Omental fat pad (tissue), 4 donors: ENCODE data around the gene LCN1. TPM values are rescaled to one million over a fixed set of nuclear protein-coding genes. Genes with fewer than 3 reads are reported as not detected.
"Not testable (repeated sequence)": the region's sequence is repeated elsewhere in the genome, so short reads cannot be mapped to it uniquely, and the experiment has no call there.

Experiments used
- ATAC-seq: fragments of 150-250 bp; one replicate; pipeline ENCODE4 v1.9.1; 2016; ENCODE audit warnings: mild to moderate bottlenecking, moderate library complexity; ENCODE audit not compliant: low FRiP score
- DNase-seq: peaks from one replicate; pipeline ENCODE4 v3.0.0-alpha.2; 2019; ENCODE audit warnings: low spot score
- CTCF ChIP-seq, 3 donors: fragments of 450-650 bp; IDR thresholded peaks; one replicate each; pipeline ENCODE4 v1.5.1; 2016 to 2017; ENCODE audit warnings: antibody characterized with exemption in 3 of 3, mild to moderate bottlenecking in 3 of 3, moderate library complexity in 2 of 3
- total RNA-seq, 4 donors: library from RNA; depleted of rRNA; stranded (reverse); fragments of >200 nt; gene quantifications; one replicate each; pipeline ENCODE4 v1.1.0, GENCODE V29; 2016

LCN1 gene
- total RNA-seq, 4 donors from 2014 or later = not detected

- DNase-seq (no peak), ATAC-seq (no peak)
- TF ChIP-seq CTCF (IDR thresholded peaks at IDR 0.05) = no peak
These were observed 8.3 kb upstream of the LCN1 start for GRCh38 chr9:135512904-135513303.

DNA sequence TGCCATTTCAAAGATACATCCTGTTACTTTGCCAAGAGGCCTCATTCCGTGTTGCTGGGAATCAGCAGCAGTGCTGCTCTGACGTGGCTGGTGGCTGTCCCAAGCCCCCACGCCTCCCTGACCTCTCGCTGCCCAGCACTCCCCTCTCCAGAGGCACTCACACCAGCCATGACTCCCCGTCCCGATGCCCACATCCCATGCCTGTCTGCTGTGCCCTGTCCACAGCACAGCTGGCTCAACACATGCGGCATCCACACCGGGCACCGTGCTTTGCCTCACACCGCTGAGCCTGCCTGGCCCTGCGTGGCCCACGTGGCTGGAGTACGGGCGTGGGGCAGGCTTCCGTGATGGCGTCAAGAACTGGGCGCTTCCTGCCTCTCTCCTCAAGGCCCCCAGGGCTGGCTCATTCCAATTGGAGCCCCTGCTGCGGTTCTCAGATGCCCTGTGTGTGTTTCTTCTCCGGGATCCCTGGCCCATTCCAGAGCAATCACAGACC is 7.8 kb upstream of the LCN1 start:
- ATAC-seq (no peak), DNase-seq (no peak)
- TF ChIP-seq CTCF (IDR thresholded peaks at IDR 0.05) = no peak

DNA sequence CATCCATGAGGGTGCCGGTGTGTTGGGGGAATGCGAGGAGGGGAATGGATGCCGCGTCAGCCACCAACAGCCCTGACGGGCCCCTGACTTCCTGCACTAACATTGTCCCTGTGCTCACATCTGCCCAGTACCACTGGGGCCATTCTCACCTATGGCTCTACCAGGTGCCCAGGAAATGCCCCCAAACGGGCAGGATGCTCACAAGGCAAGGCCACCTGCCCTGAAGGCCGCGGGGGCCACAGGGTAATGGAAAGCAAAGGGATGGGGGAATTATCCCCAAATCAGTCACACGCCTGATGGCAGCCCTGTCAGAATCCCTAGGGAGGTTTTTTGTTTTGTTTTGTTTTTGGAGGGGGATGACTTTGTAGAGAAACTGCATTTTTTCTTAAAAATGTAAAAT is 7.3 kb upstream of the LCN1 start:
- not testable (repeated sequence) for ATAC-seq, DNase-seq

DNA sequence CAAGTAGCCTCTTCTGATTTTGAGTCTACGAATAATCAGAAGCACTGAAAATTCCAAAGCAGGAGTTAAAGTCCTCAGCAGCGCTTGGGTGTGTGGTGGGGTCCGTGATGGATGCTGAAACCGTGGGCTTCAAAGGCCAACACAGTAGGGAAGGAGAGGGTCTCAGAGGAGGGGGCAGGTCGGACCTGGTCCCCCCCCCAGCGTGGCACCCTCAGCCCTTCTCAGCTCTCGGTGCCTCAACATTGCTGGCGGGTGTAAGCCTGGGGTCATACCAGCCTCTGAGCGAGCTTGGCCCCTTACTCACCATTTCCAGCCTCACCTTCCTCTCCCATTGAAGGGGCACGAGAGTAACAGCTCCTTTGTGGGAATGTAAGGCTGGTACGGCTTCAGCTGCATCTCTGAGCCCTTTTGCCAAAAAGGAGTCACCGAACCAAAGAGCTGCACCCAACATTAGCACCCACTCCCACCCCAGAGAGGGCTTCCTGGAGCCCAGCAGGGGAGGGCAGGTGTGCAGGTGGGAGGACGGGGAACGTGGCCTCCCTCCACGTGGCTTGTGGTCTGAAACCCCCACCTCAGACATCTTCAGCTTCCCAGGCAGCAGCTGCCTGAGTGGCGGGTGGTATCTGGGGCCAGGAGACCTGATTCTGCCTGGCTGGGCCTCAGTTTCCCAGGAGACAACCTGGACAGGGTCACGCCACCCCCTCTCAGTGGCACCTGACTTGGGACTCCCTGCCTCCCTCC is 6.7 kb upstream of the LCN1 start:
- no peak for TF ChIP-seq CTCF (IDR thresholded peaks at IDR 0.05)
- no peak for DNase-seq
- ATAC-seq = no peak

- no peak for ATAC-seq
- no peak for DNase-seq
- no peak for TF ChIP-seq CTCF (IDR thresholded peaks at IDR 0.05)
These were observed 5.9 kb upstream of the LCN1 start for GRCh38 chr9:135515083-135515951.

GRCh38 chr9:135516132-135516860 is 4.9 kb upstream of the LCN1 start:
- no peak for DNase-seq
- ATAC-seq = no peak
- TF ChIP-seq CTCF (IDR thresholded peaks at IDR 0.05) = no peak

DNA sequence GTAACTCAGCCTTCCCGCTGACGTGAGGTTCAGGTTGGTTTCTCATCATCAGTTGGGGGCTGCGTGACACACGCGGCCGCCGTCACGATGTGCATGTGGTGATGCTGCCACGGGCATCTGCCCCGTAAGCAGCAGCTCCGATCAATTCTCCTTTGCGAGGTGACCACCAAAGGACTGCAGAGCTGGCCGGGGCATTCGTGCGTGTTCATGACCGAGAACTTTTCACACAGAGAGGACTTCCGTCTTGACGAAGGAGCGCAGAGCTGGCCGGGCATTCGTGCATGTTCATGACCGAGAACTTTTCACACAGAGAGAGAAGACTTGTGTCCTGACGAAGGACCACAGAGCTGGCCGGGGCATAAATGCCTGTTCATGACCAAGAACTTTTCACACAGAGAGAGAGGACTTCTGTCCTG is 3.8 kb upstream of the LCN1 start:
- DNase-seq (peak; percentile 5), ATAC-seq (no peak)
- TF ChIP-seq CTCF (IDR thresholded peaks at IDR 0.05) = no peak
